HCT116 (cell line): ENCODE measurements around the gene KRT17.

ENCODE experiments used
- CEBPB ChIP-seq: IDR thresholded peaks from 2 replicates; pipeline ENCODE4 v1.6.1; 2012; ENCODE audit warnings: low read depth
- EZH2phosphoT487 ChIP-seq: fragments of 200-600 bp; IDR thresholded peaks from 2 replicates; pipeline ENCODE4 v1.6.1; 2018; ENCODE audit warnings: antibody characterized with exemption, borderline replicate concordance
- REST ChIP-seq: IDR thresholded peaks from 2 replicates; pipeline ENCODE4 v1.6.1; 2012; ENCODE audit warnings: low read depth
- TF ChIP-seq, protein P1 (sequence below), 3 experiments: fragments of 200-600 bp in 1 of 3; sonication (generic) in 1 of 3; IDR thresholded peaks in 2 of 3; conservative IDR thresholded peaks in 1 of 3; 2 replicates each; pipeline ENCODE4 v1.5.1; 2012 to 2017; ENCODE audit warnings: low read depth in 2 of 3, low read length in 2 of 3, antibody characterized with exemption in 1 of 3, borderline replicate concordance in 1 of 3, control low read depth in 1 of 3, mild to moderate bottlenecking in 1 of 3, mixed read lengths in 1 of 3, mixed run types in 1 of 3, moderate library complexity in 1 of 3; ENCODE audit not compliant: insufficient read depth in 1 of 3

DNA sequence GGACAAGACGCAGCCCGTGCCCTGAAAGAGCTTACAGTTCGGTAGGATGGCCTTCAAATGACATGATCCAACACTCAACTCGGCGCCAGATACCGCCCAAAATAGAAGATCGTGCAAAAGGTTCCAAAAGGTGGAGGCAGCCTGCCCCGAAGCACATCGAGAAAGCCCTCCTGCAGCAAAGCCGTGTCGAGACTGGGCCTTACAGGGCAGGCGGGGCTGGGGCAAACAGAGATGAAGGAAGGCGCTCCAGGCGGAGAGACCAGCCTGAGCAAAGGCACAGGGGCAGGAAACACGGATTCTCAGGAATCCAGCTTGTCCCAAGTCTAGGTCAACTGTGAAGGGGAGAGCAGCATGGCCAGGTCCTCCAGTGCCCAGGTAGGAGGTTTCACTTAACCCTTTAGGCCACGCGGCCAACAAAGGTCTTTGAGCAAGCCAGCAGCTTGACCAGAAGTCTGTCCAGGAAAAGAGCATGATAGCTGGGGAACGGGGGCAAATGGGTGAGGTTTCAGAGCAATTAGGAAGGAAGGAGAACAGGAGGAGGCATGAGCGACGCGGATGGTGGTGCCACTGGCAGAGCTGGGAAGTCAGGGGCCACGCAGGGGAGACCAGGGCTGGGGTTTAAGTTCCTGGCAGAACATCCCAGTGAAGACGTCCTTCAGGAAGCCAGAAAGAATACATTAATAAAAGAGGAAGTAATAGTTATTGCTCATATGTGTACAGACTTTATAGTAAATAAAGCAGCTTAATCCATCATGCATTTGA lies 43.1 kb upstream of the KRT17 start:
- TF ChIP-seq CEBPB (no peak), REST (no peak), EZH2phosphoT487 (no peak)
- TF ChIP-seq, protein P1, sequence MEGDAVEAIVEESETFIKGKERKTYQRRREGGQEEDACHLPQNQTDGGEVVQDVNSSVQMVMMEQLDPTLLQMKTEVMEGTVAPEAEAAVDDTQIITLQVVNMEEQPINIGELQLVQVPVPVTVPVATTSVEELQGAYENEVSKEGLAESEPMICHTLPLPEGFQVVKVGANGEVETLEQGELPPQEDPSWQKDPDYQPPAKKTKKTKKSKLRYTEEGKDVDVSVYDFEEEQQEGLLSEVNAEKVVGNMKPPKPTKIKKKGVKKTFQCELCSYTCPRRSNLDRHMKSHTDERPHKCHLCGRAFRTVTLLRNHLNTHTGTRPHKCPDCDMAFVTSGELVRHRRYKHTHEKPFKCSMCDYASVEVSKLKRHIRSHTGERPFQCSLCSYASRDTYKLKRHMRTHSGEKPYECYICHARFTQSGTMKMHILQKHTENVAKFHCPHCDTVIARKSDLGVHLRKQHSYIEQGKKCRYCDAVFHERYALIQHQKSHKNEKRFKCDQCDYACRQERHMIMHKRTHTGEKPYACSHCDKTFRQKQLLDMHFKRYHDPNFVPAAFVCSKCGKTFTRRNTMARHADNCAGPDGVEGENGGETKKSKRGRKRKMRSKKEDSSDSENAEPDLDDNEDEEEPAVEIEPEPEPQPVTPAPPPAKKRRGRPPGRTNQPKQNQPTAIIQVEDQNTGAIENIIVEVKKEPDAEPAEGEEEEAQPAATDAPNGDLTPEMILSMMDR (IDR thresholded peaks at IDR 0.05 in 2 of 3, conservative IDR thresholded peaks at IDR 0.05 in 1 of 3; ENCODE audit: borderline replicate concordance in 1 of 3, insufficient read depth in 1 of 3, low read depth in 2 of 3, low read length in 2 of 3): no peak
